ES-I3 (cell line): ENCODE data around the gene OR52D1.

ENCODE experiments used
- H3K36me3 ChIP-seq: 2 replicates; pipeline ENCODE4 v1.6.1; 2013; ENCODE audit warnings: mild to moderate bottlenecking, low read length, control low read depth, moderate library complexity; ENCODE audit not compliant: insufficient read depth
- H3K4me1 ChIP-seq: 2 replicates; pipeline ENCODE4 v1.6.1; 2013; ENCODE audit warnings: mild to moderate bottlenecking, control low read depth, low read length; ENCODE audit not compliant: insufficient read depth
- H3K9ac ChIP-seq: 2 replicates; pipeline ENCODE4 v1.6.1; 2013; ENCODE audit warnings: low read depth, mild to moderate bottlenecking, low read length, moderate library complexity
- H3K9me3 ChIP-seq: 2 replicates; pipeline ENCODE4 v1.6.1; 2013; ENCODE audit warnings: mild to moderate bottlenecking, low read length, moderate library complexity; ENCODE audit not compliant: control insufficient read depth, insufficient read depth

OR52D1 gene

GRCh38 chr11:5488385-5488784 is at the start of gene OR52D1:
Gene OR52D1, plus strand, starts transcription at chr11:5488685. Its CDS starts 22 bp downstream, at chr11:5488707.
- Histone ChIP-seq H3K4me1 (no peaks in the 10 kb centered on the region), H3K9ac (no peak within 1 kb of the TSS), H3K9me3 (no peaks in the 10 kb centered on the region), H3K36me3 (no peaks in the 10 kb centered on the region)

GRCh38 chr11:5441414-5441813 is 47.1 kb upstream of the OR52D1 start, which contains the start of gene OR51I1:
Gene OR51I1, minus strand, starts transcription at chr11:5441514. Its CDS starts 0 bp downstream, at chr11:5441514.
- Histone ChIP-seq H3K36me3 (no peaks in the 10 kb centered on the region), H3K4me1 (no peaks in the 10 kb centered on the region), H3K9me3 (no peaks in the 10 kb centered on the region), H3K9ac (no peak within 1 kb of the TSS)

- no peak overlapping the region for H3K9ac ChIP-seq
- no peaks in the 10 kb centered on the region for H3K36me3 ChIP-seq
These were observed 44.6 kb upstream of the OR52D1 start for GRCh38 chr11:5443835-5444393.

GRCh38 chr11:5449023-5449422 is 39.5 kb upstream of the OR52D1 start, which contains the start of gene OR51I2:
Gene OR51I2, plus strand, starts transcription at chr11:5449323. Its CDS starts 4,166 bp downstream, at chr11:5453489.
- H3K36me3 ChIP-seq, result no peaks in the 10 kb centered on the region

More at GRCh38 chr11:5443835-5444393, 44.6 kb upstream of the OR52D1 start:
- Histone ChIP-seq H3K4me1 (no peaks in the 10 kb centered on the region), H3K9me3 (no peaks in the 10 kb centered on the region)

GRCh38 chr11:5449432-5449831 is 39.1 kb upstream of the OR52D1 start:
- H3K9ac ChIP-seq, result no peak overlapping the region
- H3K4me1 ChIP-seq, result peaks cover 10% of the 10 kb centered on the region; the same call in 1 of the 2 replicates
- H3K36me3 ChIP-seq, result no peaks in the 10 kb centered on the region
- no peaks in the 10 kb centered on the region for H3K9me3 ChIP-seq

More at GRCh38 chr11:5449023-5449422, 39.5 kb upstream of the OR52D1 start, which contains the start of gene OR51I2:
- Histone ChIP-seq H3K4me1 (peaks cover 10% of the 10 kb centered on the region; the same call in 1 of the 2 replicates), H3K9ac (no peak within 1 kb of the TSS), H3K9me3 (no peaks in the 10 kb centered on the region)

GRCh38 chr11:5460983-5461621 is 27.4 kb upstream of the OR52D1 start:
- Histone ChIP-seq H3K4me1 (no peaks in the 10 kb centered on the region), H3K36me3 (no peaks in the 10 kb centered on the region), H3K9me3 (no peaks in the 10 kb centered on the region), H3K9ac (no peak overlapping the region)

- H3K9ac ChIP-seq, result no peak overlapping the region
- H3K4me1 ChIP-seq, result no peaks in the 10 kb centered on the region
- no peaks in the 10 kb centered on the region for H3K36me3 ChIP-seq
- H3K9me3 ChIP-seq, result no peaks in the 10 kb centered on the region
These were observed 21.0 kb upstream of the OR52D1 start for GRCh38 chr11:5467527-5467926.

- no peaks in the 10 kb centered on the region for H3K4me1 ChIP-seq
- no peak overlapping the region for H3K9ac ChIP-seq
- H3K36me3 ChIP-seq, result no peaks in the 10 kb centered on the region
- no peaks in the 10 kb centered on the region for H3K9me3 ChIP-seq
These were observed 14.6 kb upstream of the OR52D1 start for GRCh38 chr11:5473921-5474320.

- H3K4me1 ChIP-seq, result no peaks in the 10 kb centered on the region
- H3K9ac ChIP-seq, result no peak overlapping the region
- no peaks in the 10 kb centered on the region for H3K36me3 ChIP-seq
- no peaks in the 10 kb centered on the region for H3K9me3 ChIP-seq
These were observed 12.2 kb upstream of the OR52D1 start for GRCh38 chr11:5476186-5476819.

- H3K4me1 ChIP-seq, result no peaks in the 10 kb centered on the region
These were observed 2.5 kb upstream of the OR52D1 start for GRCh38 chr11:5486003-5486402.

GRCh38 chr11:5486421-5486820 is 2.1 kb upstream of the OR52D1 start:
- Histone ChIP-seq H3K9me3 (no peaks in the 10 kb centered on the region), H3K4me1 (no peaks in the 10 kb centered on the region), H3K36me3 (no peaks in the 10 kb centered on the region), H3K9ac (no peak overlapping the region)

More at GRCh38 chr11:5486003-5486402, 2.5 kb upstream of the OR52D1 start:
- Histone ChIP-seq H3K9me3 (no peaks in the 10 kb centered on the region), H3K9ac (no peak overlapping the region), H3K36me3 (no peaks in the 10 kb centered on the region)

- H3K9me3 ChIP-seq, result no peaks in the 10 kb centered on the region
- no peaks in the 10 kb centered on the region for H3K36me3 ChIP-seq
- H3K9ac ChIP-seq, result no peak overlapping the region
- no peaks in the 10 kb centered on the region for H3K4me1 ChIP-seq
These were observed 414 bp downstream of the OR52D1 start for GRCh38 chr11:5488798-5489399.

GRCh38 chr11:5489576-5490357 is 1.3 kb downstream of the OR52D1 start:
- Histone ChIP-seq H3K4me1 (no peaks in the 10 kb centered on the region), H3K9ac (no peak overlapping the region), H3K36me3 (no peaks in the 10 kb centered on the region), H3K9me3 (no peaks in the 10 kb centered on the region)

GRCh38 chr11:5499671-5500070 is 11.2 kb downstream of the OR52D1 start:
- Histone ChIP-seq H3K9me3 (no peaks in the 10 kb centered on the region), H3K4me1 (no peaks in the 10 kb centered on the region), H3K36me3 (no peaks in the 10 kb centered on the region), H3K9ac (no peak overlapping the region)
